ENCODE measurements around the gene CSNK1A1. TPM values are rescaled to one million over a fixed set of nuclear protein-coding genes. Genes with fewer than 3 reads are reported as not detected.
"Not testable (repeated sequence)": the region's sequence is repeated elsewhere in the genome, so short reads cannot be mapped to it uniquely, and the experiment has no call there.

The CSNK1A1 gene
- total RNA-seq, 1 donor from 2014 or later: 294 TPM

DNA sequence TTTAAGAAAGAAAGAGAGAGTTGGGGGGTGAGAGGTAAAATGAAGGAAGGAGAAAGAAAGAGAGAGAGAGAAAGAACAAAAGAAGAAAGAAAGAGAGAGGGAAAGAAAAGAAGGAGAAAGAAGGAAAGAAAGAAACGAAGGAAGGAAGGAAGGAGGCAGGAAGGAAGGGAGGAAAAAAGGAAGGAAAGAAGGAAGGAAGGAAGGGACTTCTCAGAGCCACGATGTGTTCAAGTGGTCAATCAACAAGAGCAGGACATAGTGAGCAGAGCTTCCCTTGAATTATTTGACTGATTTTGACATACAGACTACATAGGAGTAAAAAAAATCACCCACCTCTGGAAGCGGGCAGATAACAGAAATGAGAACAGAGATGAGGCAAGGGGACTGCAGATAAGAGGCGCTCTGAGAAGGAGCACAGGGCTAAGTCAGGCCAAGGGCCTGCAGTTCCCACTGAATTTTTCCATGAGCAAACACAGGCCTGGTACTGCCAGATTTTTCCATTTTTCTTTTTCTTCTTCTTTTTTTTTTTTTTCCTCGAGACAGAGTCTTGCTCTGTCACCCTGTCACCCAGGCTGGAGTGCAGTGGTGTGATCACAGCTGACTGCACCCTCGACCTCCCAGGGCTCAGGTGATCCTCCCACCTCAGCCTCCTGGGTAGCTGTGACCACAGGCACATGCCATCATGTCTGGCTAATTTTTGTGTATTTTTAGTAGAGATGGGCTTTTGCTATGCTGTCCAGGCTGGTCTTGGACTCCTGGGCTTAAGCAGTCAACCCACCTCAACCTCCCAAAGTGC, 94.4 kb downstream of the CSNK1A1 start:
- no peak for DNase-seq (ENCODE audit: low read depth in 2 of 2)

DNA sequence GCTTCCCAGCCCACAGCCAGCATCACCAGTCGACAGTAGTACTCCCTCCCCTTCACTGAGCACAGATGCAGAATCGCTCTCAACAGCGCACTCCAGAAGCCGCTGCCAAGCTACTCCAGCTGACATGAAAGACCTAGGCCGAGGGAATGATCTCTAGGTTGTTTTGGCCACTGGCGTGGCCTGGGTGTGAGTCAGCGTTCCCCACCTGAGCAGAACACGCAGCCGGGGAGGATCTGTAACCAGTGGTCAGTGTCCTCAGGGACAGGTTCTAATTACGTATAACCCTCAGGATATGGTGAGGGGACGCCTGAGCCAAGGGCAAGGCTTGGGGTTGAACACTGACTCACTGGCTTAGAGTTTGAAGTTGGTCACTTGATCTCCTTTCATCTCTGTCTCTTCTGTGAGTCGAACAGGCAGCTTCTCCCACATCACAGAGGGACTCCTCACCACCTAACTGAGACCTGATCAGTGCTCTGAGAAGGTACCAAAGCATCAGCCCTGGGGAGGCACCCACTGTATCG, 95.3 kb downstream of the CSNK1A1 start:
- DNase-seq (ENCODE audit: low read depth in 2 of 2): peak in 1 of 2 donors; percentile 42

DNA sequence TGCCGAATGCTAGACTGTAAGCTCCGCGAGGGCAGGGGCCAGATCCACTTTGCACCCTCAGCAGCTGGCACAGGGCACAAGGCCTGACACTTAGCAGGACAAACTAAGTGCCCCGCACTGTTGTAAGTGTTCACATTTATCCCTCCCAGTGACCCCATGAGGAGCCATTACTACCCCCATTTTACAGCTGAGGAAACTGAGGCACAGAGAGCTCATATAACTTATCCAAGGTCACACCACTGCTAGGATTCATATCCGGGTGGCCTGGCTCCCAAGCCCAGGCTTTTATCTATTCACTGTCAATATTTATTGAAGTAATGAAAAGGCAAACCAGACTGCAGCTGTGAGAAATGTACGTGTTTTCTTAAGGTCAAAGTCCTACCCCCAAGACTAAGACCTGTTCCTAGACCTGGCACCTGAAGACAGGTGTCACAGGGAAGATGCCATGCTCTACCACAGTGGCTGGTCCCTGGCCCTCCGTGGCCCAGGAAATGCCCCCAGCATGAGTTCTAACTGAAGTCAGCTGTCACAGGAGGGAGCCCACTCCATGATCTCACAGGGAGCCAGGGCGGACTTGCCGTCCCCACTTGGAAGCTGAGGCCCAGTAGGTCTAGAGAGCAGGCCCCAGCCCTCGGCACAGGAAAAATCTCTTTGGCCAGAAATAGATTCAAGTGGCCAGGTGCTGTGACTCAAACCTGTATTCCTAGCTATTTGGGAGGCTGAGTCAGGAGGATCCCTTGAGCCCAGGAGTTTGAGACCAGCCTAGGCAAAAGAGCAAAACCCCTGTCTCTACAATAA, 97.4 kb downstream of the CSNK1A1 start:
- no peak for DNase-seq (ENCODE audit: low read depth in 2 of 2)

GRCh38 chr5:149452665-149453617, 98.3 kb downstream of the CSNK1A1 start:
- peak; percentile 71 to 95 for DNase-seq (ENCODE audit: low read depth in 2 of 2)

DNA sequence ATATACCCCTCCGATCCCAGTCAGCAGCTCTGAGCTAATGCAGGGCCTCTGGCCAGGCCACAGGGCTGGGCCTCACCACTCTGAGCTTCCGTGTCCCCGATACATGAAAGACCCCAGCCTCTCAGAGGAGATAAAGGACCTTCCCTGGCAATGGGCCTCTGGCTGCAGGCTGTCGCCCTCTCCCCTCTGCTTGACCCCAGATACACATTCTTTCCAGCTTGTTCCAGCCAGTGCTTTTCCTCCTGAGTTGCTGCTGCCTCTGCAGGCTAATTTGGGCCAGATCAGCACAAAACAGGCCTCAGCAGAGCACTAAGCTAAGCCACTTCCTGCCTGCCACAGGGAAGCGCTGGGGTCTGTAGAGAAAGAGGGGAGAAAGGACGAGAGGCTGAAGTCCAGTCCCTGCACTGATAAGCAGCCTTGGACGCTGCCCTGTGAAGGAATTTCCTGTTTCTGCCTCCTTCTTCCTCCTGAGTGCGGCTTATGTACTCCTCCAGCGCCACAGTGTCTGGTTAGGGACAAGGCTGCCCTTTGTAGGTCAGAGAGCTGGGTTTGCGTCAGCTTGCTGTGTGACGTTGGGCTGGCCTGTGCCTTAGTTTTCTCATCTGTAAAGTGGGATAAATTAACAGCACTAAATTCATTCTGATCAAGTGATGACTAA, 99.1 kb downstream of the CSNK1A1 start:
- DNase-seq (ENCODE audit: low read depth in 2 of 2): peak; percentile 74 to 88

DNA sequence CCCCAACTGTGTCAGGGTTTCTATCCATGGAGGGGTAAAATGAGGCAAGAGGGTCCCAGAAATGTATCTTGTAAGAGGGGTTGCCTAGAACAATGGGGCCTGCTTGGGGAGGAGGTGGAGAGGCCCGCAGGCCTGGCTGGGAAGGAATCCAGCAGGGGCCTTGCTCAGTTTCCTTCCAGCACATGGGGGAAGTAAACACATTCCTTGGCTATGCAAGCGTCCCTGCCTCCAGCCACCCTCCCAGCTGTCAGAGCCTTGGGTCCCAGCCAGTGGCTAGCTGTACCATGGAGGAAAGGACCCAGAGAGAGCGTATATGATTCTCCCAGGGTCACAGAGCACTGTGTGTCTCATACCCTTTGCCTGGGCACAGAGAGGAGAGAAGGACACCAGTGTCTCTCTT, 101.0 kb downstream of the CSNK1A1 start:
- peak in 1 of 2 donors; percentile 95 for DNase-seq (ENCODE audit: low read depth in 2 of 2)

DNA sequence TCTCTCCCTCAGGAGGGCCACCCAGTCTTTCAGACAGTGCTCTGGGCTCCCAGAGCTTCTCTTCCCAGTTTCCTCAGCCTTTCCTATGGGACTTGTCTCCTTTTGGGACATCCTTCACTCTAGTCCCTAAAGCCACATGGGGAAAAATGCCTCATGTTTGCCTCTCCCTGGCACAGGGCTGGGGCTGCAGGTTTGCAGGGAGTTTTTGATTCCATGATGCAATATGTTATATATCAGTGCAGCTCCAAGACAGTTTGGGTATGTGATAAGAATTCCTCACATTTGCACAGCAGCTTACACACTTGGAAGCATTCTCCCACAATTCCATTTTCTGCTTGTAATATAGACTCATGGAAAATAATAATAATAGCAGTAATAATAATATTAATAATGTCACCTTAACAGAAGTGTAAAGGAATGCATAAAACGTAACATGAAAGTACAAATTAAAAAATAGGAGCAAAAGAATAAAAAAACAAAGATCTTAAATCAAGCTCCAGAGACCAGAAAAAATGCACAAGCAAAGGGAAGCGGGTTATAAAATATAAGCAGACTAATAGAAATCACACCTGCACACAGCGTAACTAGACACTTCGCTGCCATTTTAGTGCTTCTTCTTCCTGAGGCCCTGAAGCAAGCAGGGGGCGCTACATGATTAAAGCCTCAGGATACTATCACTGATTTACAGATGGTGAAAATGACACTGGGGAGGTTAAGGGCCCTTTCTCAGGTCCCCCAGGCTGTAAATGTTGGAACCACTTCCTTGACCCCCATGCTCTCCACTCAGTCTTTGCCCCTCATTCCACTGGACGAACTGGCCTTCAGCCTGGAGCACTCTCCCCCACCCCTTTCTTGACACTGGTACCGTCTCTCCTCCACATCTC, 102.2 kb downstream of the CSNK1A1 start:
- peak; percentile 51 to 62 for DNase-seq (ENCODE audit: low read depth in 2 of 2)

DNA sequence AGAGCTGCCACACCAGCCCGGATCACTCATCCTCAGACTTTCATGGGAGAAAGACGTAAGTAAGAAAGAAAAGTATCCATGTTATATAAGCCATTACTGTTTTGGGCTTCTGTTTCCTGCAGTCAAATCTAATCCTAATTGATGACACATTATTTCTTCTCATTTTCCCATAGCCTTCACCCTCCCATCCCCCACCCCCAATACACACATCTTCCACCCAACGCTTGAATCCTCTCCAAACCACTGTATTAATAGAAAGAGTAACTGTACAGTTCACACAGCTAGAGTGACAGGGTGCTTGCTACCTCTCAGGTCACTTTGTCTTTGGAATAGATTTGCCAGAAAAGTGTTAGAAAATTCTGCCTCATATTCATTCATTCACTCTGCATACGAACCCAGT, 102.8 kb downstream of the CSNK1A1 start:
- DNase-seq (ENCODE audit: low read depth in 2 of 2): no peak

DNA sequence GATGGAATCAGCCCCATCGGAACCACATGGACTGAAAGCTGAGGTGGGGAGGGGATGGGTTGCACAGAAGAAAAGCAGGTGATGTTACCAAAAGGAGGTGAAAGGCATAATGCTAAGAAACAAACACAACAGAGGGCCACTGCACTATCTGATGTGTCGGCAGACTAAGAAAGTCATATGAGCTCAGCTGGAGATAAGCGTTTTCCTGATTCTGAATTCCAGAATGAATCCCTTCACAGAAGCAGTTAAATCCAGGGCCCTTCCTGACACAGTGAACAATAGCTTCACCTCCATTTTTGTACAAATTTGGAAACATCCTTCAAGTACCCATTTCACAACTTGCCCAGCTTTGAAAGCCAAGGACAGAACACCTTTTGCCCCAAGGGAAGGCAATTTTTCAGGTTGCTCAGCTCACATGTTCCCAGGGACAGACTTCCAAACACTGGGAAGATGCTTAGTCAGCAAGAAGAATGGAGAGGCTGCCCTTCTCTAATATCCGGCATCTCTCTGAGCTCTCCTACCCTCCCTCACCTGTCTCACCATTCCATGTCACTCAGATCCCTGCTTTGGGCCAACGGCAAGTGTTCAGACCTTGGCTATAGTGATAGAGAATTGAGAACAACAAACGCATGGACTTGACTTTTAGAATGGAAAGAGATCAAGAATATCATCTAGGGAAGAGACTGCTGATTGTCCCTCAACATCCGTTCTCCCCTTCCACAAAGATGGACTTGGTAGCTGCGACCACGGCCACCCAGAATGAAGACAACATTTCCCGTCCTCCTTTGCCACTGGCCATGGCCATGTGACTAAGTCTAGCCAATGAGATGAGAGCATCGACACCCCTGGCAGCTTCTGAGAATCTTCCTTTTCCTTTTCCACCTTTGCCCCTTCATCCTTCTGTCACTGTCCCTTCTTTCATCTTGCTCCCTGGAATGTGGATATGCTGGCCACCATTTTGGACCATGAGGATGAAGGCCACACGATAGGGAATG, 103.6 kb downstream of the CSNK1A1 start:
- DNase-seq (ENCODE audit: low read depth in 2 of 2): peak; percentile 28 to 55

GRCh38 chr5:149446794-149447193, 104.4 kb downstream of the CSNK1A1 start:
- DNase-seq (ENCODE audit: low read depth in 2 of 2): not testable (repeated sequence)

GRCh38 chr5:149445739-149446369, 105.4 kb downstream of the CSNK1A1 start:
- DNase-seq (ENCODE audit: low read depth in 2 of 2): peak; percentile 87 to 93

DNA sequence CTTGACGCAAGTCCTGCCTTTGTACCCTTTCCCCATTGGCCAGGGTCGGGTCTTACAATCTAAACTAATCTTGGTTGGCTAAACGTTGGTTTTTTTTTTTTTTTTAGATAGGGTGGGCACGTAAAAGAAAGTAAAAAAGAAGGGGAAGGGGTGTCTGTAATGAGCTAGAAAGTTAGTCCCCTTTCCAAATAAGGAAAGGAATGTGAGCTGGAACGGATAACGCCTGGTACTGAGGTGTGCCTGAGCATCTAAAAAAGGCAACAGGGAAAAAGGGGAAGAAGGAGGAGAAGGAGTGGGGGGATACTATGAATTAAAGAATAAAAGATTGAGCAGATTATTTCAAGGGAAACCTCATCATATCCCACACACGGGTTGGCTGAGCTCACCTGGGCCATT, 105.9 kb downstream of the CSNK1A1 start:
- DNase-seq (ENCODE audit: low read depth in 2 of 2): no peak

GRCh38 chr5:149444430-149444829, 106.8 kb downstream of the CSNK1A1 start:
- not testable (repeated sequence) for DNase-seq (ENCODE audit: low read depth in 2 of 2)

DNA sequence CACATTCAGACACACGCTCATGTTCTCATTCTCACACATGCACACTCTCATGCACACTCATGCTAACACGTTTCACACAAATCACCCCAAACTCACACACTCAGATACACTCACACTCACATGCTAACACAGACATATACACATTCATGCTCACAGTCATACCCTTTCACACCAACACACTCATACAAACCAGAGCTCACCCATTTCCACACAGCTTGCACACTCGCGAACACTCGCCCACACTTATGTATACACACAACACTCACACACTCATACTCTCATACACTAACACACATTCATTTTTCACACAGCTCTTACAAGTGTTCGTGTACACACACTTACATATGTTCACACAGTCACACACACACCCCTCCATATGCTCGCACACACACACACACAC, 108.0 kb downstream of the CSNK1A1 start:
- DNase-seq (ENCODE audit: low read depth in 2 of 2): no peak

GRCh38 chr5:149442563-149443182, 108.6 kb downstream of the CSNK1A1 start:
- peak; percentile 76 to 80 for DNase-seq (ENCODE audit: low read depth in 2 of 2)

Data from lung microvascular endothelial cell (primary cell).